ENCODE results near the gene LGALS3BP.
"Not testable (repeated sequence)": the region's sequence is repeated elsewhere in the genome, so short reads cannot be mapped to it uniquely, and the experiment has no call there.

The LGALS3BP gene

DNA sequence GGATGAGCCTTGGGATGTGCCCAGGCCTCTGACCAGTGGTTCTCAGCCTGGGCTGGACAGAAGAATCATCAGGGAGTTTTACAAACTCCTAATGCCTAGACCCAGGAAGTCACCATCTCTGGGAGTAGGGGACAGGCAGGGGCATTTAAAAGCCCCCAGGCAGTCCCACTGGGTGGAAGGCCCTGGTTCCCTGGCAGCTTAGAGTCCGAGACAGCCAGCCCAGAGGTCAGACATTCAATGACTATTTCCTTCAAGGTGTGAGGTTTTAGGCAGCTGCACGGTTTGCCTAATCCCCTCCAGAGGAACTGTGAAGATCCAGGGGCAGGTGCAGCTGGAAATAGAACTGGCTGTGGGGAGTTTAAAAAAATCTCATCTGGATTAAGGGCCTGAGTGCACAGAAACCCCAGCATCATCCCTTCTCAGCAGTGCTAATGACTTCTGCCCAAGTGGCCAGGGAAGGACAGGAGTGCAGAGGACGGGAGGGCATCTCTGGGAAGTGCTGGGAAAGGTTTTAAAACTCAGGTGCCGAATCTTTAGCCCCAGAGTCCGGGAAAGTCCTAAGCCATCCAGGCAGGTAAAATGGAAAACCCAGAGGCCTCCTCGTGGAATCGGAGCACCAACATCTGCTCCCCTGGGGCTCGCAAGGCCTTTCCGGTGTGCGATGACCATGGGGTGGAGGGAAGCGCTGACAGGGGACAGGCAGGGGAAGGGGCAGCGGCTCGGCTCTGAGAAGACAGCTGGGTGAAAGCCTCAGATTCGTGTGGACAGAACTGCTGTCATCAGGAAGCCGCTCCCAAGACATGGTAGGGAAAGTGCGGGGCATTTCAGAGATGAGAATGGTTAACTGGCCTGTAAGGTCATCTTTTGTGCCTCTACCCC is 1.5 kb upstream of the LGALS3BP start:
- DNase-seq: no peak

DNA sequence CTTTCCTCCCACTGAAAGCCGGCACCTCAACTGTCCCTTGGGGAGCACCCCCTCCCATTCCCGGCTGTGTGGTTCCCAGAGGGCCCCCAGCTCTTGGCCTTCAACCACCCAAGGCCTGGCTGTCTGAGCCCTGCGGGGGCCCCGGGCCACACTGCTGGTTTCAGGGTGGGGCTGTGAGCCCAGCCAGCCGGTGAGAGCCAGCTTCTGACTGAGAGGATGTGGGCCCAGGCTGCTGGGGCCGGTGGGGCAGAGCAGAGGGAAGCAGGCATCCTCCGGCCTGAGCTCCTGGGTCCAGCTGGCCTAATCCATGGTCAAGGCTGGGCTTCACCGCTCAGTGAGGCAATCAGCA is 875 bp upstream of the LGALS3BP start:
- DNase-seq: no peak

DNA sequence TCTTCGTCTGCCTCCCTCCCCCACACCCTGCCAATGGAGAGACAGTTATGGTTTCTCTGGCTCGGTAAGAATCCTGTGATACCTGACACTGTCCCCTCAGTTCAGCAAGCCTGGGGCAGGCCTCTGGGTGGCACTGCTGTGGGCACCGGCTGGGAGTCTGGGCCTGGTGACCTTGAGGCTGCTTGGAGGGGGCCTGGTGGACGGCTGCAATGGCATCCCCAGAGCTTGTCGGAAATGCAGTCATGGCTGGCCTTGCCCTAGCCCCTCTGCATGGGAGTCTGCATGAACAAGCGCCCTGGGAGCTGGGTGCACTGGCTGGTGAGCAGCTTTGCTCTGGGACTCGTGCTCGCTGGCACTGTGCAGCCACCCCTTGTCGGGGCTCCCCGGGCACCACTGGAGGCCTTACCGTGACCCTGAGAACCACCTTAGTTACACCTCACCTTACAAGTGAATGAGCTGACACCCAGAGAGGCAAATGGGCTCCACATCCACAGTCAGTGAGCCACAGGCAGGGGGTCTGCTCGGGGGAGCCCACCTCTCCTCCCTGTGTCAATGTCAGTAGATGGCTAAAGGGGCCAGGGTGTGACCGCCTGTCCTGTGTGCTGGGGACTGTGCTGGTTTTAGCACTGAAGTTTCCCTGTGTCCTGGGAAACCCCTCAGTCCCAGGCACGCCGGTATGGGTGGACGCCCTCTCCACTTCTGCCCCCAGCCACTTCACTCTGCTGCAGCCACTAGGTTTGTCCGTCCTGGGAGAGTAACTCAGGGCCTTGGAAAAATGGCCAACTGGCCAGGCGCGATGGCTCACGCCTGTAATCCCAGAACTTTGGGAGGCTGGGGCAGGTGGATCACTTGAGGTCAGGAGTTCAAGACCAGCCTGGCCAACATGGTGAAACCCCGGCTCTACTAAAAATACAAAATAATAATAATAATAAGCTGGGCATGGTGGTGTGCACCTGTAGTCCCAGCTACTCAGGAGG is 1.4 kb downstream of the LGALS3BP start:
- DNase-seq: no peak

DNA sequence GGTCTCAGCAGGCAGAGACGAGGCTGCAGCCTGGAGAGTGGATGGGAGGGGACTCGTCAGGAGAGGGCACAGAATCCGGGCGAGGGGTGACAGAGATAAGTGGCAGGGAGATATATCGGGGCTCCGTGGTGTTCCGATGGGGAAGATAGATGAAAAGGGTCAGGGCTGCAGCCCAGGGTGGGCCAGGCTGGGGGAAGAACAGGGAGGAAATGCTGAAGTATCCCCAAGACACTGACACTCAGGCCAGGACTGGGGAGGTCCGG is 2.1 kb downstream of the LGALS3BP start:
- DNase-seq: no peak

DNA sequence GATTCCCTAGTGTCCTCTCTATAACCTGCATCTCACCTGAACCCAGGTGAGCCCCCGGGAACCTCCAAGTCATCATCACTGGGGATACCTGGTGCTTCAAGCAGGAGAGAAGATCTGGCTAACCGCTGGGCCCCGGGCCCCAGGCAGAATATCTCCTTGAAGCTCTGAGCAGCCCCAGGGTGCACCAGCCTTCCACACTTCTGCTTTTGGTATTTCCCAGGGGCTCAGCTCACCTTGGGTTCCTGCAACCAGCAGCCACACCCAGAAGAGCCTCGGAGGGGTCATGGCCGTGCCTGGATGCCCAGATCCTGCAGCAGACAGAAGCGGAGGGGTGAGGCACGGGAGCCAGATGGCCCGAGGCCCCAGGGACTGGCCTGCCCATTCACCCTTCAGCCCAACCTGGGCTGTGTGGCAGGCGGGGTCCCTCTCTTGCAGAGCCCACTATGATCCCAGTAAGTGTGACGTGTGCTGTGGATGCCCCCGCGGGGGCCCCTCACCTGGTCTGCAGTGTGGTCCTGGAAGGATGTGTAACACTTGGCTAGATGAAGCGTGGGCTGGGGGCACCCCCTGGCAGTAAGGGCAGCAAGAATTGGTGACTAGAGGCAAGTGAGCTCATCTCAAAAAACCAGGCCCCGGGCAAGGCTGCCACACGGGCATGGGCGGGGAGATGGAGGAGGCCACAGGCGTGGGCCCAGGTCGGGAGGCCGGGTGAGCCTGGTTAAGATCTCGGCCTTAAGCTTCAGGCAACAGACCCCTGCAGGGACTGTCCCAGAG is 2.6 kb downstream of the LGALS3BP start:
- no peak for DNase-seq

DNA sequence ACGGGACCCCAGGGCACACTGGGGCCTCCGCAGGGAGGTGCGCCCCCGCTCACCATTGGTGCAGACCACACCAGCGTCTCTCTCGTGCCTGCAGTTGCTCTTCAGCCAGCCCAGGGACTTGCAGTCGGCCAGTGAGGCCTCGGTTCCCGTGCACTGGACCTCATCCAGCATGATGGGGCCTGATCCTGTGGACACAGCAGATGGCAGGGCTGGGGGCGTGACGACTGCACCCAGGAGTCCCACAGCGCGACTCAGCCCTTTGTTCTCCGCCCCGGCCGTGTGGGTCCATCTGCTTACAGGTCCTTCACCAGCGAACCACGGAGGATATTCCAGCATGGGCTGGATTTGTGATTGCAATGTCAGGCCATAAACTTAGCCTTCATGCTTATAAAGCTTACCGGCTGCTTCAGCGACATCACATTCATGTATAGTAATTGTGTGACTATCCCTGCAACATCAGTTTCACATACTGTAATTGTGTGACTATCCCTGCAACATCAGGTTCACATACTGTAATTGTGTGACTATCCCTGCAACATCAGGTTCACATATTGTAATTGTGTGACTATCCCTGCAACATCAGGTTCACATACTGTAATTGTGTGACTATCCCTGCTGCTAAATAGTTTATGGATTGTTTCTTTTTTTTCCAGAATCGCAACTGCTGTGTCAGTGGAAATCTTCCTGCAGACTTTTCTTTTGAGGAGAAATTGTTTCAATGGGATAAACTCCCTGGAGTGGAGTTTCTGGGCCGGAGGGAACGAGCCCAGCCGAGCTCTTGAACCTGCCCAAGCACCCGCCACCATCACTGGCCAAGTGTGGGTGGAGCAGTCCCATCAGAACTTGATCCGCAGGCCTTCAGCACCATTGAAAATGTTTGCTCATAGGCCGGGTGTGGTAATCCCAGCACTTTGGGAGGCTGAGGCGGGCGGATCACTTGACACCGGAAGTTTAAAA is 4.8 kb downstream of the LGALS3BP start:
- DNase-seq: no peak

DNA sequence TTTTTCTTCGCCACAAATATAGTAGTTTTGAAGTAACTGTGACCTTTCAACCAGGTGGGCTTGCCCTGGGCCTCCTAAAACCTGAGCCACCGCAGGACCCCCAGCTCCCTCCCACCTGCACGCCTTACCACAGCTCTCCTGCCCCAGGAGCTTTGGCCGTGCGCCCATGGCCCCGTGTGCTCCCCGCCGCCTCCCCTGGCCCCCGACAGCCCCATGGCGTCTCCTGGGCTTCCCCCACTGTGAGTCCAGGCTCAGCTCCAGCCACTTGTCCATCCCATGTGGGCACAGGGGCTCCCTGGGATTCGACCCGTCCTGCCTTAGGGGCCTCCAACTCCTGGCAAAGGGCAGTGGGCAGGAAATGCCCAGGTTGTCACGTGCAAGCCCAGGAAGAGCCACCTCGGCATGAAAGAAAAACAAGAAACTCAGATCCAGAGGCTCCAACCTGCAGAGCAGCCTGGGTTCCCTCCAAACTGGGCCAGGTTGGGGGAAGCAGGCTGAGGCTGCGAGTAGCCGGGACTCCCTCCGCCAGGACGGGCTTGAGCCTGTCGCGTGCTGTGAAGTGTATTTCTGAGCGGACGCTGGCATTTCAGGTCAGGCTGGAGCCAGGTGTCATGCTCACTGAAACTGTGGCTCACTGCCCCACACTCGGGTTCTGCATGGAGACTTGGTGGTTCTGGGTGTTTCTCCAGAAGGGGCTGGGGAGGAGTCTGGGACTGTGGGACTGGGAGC is 5.8 kb downstream of the LGALS3BP start:
- DNase-seq: no peak

DNA sequence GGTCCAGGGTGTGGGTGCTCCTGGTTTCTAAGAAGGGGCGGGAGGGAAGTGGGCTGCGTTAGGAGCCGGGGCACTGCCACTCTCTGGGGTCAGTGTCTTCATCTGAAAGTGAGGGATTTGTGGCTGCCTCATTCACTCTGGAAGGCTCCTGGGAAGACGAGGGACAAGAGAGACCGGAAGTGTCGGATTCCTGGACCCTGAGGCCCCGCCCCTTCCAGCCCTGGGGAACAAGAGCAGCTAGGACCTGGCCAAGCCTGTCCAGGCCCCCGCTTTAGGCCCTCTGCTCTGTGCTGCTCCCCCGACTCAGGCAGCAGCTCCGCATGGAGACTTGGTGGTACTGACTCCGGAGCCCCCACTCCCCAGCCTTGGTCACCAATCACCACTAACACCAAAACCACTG is 6.5 kb downstream of the LGALS3BP start:
- no peak for DNase-seq

DNA sequence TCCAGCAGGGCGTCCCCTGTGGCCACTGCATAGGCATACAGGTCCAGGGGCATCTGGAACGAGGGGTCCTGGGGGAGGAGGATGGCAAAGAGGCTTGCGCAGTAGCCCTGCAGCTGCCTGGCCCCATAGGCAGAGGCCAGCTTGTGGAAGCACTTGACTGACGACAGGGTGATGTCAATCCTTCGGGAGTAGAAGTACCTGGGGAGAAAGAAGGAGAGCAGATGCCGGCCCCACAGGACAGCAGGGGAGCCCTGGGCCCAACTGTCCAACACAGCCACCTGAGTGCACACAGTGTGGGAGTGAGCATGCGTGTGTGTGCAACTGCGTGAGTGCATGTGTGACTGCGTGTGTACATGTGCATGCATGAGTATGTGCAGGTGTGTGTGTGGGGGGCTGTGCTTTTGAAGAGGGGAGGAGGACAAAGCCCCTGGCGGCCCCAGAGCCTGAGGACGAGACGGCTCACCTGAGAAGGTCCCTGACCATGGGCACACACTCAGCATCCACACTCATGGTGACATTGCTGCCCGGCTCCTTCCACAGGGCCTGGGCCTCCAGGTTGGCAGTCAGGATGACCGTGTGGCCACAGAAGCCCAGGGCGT is 7.1 kb downstream of the LGALS3BP start:
- DNase-seq: no peak

DNA sequence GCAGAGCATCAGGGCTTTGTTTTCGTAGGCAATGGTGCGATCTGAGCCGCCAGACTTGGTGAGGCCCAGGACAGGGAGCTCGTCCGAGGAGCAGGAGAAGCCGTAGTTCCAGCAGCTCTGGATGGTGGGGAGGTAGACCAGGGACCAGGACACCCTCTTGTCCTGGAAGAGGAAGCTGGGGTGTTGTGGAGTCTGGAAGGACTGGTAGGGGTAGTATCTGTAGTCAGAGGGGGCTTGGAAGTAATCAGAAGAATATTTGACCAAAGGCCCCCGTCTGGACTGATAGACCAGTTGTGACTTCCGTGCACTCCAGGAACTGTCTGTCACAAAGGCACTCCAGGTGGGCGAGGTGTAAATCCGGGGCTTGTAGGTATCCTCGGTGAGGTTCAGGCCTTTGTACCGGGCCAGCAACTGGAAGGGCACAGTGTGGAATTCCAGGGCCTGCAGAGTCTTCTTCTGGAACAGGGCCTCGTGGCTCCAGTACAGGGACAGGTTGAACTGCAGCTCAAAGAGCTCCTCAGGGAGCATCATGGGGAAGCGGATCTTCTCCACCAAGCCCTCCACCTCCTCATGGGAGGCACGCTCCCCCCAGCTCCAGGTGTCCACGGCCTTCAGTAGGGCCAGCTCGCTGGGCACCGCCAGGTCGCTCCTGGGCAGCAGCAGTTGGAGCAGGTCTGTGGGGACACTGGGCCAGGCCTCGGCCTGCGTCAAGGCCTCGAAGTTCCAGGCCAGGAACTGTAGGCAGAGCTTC is 7.8 kb downstream of the LGALS3BP start:
- no peak for DNase-seq

DNA sequence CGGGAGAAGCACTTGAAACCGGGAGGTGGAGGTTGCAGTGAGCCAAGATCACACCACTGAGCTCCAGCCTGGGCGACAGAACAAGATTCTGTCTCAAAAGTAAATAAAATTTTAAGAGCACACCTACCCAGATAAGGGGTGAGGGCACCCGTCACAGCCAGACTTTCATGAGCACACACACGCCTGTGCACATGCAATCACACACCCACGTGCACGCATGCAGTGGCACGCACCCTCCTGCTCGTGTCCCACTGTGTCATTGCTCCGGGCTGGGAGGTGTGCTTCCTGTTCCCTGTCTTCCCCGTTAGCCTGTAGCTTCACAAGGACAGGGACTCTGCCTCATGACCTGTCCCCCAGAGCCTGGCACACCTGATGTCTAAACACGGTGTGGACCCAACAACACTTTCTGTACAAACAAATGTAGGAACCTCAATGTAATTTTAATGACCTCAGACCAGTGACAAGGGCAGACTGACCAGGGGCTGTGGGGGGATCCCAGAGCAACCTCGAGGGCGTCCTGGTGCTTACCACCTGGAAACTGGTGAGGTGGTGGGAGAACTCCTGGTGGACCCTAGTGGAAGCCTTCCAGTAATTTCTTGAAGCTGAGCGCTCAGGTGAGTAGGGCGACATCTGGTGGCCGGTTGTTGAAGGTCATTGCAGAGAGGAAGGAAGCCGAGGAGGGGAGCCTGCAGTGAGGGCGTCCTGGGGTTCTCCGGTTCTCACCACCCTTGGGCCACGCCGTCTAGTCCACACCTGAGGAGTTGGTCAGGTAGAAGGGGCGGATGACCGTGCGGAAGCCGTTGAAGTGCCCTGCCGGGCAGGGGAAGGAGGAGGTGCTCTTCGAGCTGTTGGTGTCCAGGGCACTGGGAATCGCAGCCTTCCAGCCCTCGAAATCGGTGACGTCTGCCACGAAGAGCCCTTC is 8.6 kb downstream of the LGALS3BP start:
- DNase-seq: peak; percentile 53

DNA sequence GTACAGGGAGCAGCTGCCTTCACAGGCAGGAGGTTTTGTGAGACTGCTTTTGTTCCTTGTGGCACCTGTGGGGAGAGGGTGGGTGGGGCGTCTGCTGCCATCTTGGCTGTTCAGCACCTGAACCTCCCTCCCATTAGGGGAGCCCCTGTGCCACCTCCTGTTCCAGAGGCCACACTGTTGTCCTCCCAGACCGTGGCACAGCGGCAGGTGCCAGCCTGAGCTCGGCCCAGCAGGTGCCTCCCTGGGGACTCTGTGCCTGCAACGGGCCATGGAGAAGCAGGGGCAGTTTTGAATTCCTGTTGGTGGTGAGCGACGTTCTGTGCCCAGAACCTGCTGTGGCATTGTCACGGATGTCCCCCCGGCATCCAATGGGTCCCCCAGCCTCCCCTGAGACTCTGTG is 9.9 kb downstream of the LGALS3BP start:
- DNase-seq: no peak

DNA sequence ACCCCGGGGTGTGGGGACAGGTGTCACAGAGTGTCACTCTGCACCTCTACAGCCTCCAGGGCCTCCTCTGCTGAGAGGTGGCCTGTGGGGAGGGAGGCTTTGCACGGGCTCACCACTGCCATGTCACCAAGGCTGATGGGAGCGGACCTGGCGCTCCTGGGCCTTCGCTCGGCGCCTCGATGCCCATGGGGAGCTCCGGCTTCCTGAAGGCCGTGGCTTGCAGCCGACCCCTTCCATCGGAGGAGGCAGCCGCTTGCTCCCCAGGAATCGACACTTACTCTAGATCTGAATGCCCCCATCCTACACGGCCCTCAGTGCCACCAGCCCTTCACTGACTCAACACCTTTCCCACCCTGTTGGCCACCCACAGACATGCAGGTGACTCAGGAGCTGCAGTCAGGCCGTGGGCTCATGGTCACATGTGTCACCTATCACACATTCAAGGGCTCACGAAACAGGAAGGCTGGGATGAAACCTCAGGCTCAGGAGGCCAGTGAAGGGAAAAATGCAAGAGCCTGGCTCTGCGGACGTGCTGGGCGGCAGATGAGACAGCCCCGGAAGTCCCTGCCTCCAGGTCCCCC is 11.9 kb downstream of the LGALS3BP start:
- no peak for DNase-seq

DNA sequence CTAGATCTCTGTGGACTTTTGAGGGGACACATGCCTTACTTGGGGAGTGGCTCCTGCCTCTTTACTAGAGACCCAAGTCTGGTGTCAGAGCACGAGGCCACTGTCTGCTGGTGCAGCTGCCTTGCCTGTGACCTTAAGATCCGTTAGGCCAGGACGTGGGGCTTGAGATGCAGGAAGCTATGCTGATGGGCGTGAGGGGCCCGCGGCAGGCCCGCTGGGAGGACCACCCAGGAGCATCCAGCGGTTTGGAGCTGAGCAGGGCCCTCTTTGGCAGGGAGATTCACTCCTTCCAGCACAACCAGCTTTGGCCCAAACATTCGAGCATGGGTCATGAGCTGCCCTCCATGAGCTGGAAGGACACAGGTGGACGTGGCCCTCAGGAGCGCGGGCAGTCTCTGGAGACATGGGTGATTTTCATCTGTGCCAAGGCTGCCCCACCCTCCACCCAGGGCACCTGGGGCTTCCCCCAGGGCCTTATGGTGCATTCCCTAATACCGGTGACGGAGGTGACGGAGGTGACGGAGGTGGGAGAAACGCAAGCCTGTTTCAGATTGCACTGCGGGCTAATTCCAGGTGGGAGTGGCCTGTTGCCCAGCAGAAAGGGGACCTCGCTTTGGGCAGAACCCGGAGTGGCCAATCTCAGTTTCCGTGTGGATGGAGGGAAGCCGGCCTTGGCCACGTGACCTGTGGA is 12.7 kb downstream of the LGALS3BP start:
- no peak for DNase-seq

DNA sequence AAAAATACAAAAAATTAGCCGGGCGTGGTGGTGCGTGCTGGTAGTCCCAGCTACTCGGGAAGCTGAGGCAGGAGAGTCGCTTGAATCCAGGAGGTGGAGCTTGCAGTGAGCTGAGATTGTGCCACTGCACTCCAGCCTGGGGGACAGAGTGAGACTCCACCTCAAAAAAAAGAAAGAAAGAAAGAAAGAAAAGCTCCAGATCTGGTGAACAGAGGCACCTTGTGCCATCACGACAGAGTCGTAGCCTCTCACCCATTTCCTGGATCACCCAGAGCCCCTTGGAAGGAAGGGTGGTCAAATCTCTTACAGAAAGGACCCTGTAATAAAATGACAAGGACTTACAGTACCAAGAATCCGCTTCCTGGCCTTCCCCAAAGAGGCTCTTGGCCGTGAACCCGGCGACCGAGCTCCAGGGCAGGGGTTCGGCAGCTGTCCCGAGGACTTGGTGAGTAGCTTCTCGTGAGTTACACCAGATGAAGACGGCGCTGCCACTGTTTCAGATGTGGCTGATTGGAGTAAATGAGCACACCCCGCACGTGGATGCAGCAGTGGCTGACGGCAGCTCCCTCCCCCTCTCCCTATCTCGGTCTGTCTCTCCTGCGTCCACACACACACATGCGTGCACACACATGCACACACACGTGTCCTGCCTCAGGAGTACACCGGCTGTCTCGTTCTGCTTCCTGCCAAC is 13.5 kb downstream of the LGALS3BP start:
- DNase-seq: no peak

DNA sequence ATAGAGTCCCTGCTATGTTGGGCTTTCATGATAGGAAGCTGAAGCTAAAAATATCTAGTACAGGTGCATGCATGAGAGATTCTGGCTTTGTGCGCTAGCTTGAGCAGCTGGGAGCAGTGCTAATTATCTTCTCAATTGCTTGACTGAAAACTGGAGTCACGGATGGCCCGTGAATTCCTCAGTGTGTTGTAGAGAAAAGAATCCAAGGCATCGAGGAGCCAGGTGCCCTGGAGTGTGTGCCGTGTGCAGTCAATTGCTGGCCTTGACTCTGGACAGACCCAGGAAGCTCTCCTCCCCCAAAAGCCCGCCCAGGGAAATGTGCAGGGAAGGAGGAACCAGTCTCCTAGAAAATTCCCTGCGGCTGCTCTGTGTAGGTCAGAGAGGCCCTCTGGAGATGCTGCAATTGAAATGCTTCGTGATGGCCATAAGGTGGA is 14.2 kb downstream of the LGALS3BP start:
- DNase-seq: peak; percentile 70

DNA sequence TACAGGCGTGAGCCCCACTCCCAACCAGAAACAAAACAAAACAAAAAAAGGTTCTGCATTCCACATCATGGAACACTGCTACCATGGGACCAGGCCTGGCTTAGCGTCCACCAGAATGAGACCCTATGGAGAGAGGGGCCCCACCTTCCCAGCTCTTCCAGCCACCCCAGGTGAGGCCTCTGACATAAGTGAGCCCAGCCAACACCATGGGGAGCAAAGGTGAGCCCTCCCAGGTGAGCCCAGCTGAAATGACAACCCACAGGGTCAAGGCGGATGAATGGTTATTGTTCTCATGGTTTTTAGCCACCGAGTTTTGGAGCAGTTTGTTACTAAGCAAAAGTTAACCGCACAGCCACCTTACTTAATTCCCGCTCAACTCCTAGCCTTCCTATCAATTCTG is 16.3 kb downstream of the LGALS3BP start:
- DNase-seq: no peak

DNA sequence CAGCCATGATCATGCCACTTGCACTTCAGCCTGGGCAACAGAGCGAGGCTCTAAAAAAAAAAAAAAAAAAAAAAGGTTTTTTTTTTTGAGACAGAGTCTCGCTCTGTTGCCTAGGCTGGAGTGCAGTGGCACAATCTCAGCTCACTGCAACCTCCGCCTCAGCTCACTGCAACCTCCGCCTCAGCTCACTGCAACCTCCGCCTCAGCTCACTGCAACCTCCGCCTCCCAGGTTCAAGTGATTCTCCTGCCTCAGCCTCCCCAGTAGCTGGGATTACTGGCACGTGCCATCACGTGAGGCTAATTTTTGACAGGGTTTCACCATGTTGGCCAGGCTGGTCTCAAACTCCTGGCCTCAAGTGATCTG is 16.8 kb downstream of the LGALS3BP start:
- DNase-seq: not testable (repeated sequence)
